ENCODE measurements around the gene NPAT. TPM values are rescaled to one million over a fixed set of nuclear protein-coding genes. Genes with fewer than 3 reads are reported as not detected.

Gene NPAT
- total and polyA plus RNA-seq, 12 donors, result 2.2 to 32.7 (median 14.2) TPM

DNA sequence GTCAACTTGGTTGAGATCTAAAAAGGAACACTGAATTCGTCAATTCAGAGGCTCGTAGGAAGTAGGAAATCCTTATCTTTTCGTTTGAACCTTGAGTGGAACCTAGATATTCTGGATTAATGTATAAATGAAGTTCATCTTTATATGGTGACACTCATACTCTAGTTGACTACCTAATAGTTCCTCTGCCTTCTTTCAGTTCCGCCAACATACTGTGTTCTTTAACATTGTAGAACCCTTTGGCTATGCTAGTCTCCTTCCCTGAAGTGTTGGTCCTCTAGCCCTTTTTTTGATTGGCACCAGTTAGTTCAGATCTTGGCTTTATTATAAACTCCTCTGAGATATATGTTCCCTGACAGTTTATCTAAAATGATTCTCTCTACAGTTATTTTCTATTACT lies 1.9 kb upstream of the NPAT start:
- DNase-seq, result no peak
- peaks cover 13 to 51% of the 10 kb centered on the region in 2 donors for H3K4me1 ChIP-seq (replicated peaks in 1 of 2)
- 45 to 68% (median 56%) methylated on average over 4 of the region's 4 CpGs for WGBS, 4 donors
- peak overlapping the region in 1 of 4 donors; percentile 75 for H3K4me3 ChIP-seq
- H3K27me3 ChIP-seq, result no peaks in the 10 kb centered on the region
- no peaks in the 10 kb centered on the region for H3K9me3 ChIP-seq (replicated peaks in 1 of 3)
- TF ChIP-seq, protein P1, sequence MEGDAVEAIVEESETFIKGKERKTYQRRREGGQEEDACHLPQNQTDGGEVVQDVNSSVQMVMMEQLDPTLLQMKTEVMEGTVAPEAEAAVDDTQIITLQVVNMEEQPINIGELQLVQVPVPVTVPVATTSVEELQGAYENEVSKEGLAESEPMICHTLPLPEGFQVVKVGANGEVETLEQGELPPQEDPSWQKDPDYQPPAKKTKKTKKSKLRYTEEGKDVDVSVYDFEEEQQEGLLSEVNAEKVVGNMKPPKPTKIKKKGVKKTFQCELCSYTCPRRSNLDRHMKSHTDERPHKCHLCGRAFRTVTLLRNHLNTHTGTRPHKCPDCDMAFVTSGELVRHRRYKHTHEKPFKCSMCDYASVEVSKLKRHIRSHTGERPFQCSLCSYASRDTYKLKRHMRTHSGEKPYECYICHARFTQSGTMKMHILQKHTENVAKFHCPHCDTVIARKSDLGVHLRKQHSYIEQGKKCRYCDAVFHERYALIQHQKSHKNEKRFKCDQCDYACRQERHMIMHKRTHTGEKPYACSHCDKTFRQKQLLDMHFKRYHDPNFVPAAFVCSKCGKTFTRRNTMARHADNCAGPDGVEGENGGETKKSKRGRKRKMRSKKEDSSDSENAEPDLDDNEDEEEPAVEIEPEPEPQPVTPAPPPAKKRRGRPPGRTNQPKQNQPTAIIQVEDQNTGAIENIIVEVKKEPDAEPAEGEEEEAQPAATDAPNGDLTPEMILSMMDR (IDR thresholded peaks at IDR 0.05), result no peak
- no peak for TF ChIP-seq POLR2A (IDR thresholded peaks at IDR 0.05)
- intact Hi-C loops (cut with DNase I), result no loop called here
- H3K27ac ChIP-seq, result peak overlapping the region in 3 of 5 donors; percentile 33 to 97 (median 95)
- H3K36me3 ChIP-seq (replicated peaks in 1 of 2), result peaks cover 0 to 17% of the 10 kb centered on the region in 2 donors

- Histone ChIP-seq H3K4me1 (replicated peaks in 1 of 2) (peaks cover 13 to 54% of the 10 kb centered on the region in 2 donors), H3K4me3 (peak overlapping the region; percentile 3 to 81 (median 72)), H3K36me3 (replicated peaks in 1 of 2) (peaks cover 0 to 9% of the 10 kb centered on the region in 2 donors), H3K27ac (peak overlapping the region; percentile 88 to 97 (median 95)), H3K27me3 (no peaks in the 10 kb centered on the region), H3K9me3 (replicated peaks in 1 of 3) (no peaks in the 10 kb centered on the region)
- peak in 2 of 7 donors; percentile 14 to 30 for DNase-seq
- WGBS, 4 donors, result 5 to 8% (median 7%) methylated on average over 20 of the region's 20 CpGs
- TF ChIP-seq POLR2A (IDR thresholded peaks at IDR 0.05), result no peak
- TF ChIP-seq, protein P1 (IDR thresholded peaks at IDR 0.05), result no peak
- intact Hi-C loops (cut with DNase I), result no loop called here
Observed at GRCh38 chr11:108223348-108224149, 1.1 kb upstream of the NPAT start.

GRCh38 chr11:108221911-108222573 lies 396 bp downstream of the NPAT start:
- Histone ChIP-seq H3K27me3 (no peaks in the 10 kb centered on the region), H3K4me1 (replicated peaks in 1 of 2) (peaks cover 13 to 44% of the 10 kb centered on the region in 2 donors), H3K27ac (peak overlapping the region; percentile 87 to 97 (median 94)), H3K36me3 (replicated peaks in 1 of 2) (no peaks in the 10 kb centered on the region), H3K9me3 (replicated peaks in 1 of 3) (no peaks in the 10 kb centered on the region), H3K4me3 (peak overlapping the region; percentile 2 to 75 (median 72))
- WGBS, 4 donors, result 0% methylated on average over 12 to 29 of the region's 29 CpGs
- TF ChIP-seq, protein P1 (IDR thresholded peaks at IDR 0.05), result no peak
- peak in 1 of 2 donors; percentile 93 for TF ChIP-seq POLR2A (IDR thresholded peaks at IDR 0.05)
- intact Hi-C loops (cut with DNase I), result no loop called here
- DNase-seq, result no peak

DNA sequence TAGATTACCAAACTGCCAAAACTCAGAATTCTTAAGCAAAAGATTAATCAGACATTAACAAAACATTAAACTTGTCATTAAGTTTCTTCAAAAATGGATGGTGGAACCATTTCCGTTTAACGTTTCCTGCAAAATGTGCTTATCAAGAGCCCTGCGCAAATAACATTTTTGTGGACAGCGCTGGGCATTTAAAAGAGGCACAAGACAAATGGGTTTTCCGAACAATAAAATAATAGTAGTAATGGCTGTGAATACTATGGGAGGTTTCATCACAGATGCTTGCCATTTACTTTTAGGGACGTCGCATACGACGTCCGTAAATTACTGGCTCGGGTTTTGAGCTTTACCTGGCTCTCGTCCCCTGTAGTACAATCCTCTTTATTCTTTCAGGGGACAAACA lies 1.1 kb downstream of the NPAT start:
- Histone ChIP-seq H3K27me3 (no peaks in the 10 kb centered on the region), H3K4me1 (replicated peaks in 1 of 2) (peaks cover 13 to 44% of the 10 kb centered on the region in 2 donors), H3K4me3 (peak overlapping the region in 3 of 4 donors; percentile 69 to 75 (median 74)), H3K27ac (peak overlapping the region in 4 of 5 donors; percentile 93 to 97 (median 94)), H3K36me3 (replicated peaks in 1 of 2) (no peaks in the 10 kb centered on the region), H3K9me3 (replicated peaks in 1 of 3) (no peaks in the 10 kb centered on the region)
- WGBS, 4 donors, result 0 to 2% (median 1%) methylated on average over 12 of the region's 12 CpGs
- intact Hi-C loops (cut with DNase I), result no loop called here
- TF ChIP-seq, protein P1 (IDR thresholded peaks at IDR 0.05), result no peak
- TF ChIP-seq POLR2A (IDR thresholded peaks at IDR 0.05), result no peak
- peak in 1 of 7 donors; percentile 23 for DNase-seq
